ENCODE results near the gene SLC38A2.

DNA sequence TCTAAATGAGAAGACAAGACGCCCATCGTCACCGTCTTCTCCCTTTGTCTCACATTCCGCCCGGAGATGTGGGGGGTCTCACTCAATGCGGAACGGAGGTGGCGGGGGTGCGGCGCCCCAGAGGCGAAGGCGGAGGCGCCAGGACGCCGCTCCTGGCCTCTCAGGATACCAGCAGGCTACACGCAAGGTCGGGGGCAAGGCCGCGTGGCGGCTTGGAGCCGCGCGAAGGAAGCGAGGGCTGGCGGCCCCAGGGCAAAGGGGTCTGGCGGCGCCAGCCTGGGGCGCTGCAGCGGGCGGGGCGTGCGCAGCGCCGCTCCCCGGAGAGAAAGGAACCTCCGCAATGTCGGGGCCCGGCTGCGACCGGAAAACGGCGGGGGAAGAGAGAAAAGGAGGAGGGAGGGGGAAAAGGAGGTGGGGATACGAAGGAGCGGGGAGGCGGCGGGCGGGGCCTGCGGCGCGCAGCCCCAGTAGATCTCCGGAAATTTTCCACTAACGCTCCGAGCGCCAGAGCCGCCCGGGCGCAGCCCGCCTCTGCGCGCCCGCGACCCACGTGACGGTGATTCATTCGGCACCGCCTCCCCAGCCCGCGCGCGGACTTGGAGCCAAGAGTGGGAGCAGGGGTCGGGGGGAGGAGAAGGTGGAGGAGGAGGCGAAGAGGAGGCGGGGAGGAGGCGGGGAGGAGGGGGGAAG, 10.5 kb upstream of the SLC38A2 start:
- TF ChIP-seq, protein P1, sequence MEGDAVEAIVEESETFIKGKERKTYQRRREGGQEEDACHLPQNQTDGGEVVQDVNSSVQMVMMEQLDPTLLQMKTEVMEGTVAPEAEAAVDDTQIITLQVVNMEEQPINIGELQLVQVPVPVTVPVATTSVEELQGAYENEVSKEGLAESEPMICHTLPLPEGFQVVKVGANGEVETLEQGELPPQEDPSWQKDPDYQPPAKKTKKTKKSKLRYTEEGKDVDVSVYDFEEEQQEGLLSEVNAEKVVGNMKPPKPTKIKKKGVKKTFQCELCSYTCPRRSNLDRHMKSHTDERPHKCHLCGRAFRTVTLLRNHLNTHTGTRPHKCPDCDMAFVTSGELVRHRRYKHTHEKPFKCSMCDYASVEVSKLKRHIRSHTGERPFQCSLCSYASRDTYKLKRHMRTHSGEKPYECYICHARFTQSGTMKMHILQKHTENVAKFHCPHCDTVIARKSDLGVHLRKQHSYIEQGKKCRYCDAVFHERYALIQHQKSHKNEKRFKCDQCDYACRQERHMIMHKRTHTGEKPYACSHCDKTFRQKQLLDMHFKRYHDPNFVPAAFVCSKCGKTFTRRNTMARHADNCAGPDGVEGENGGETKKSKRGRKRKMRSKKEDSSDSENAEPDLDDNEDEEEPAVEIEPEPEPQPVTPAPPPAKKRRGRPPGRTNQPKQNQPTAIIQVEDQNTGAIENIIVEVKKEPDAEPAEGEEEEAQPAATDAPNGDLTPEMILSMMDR (IDR thresholded peaks at IDR 0.05), result no peak
- TF ChIP-seq EP300 (IDR thresholded peaks at IDR 0.05), result no peak
